BE2C (cell line): Measurements from ENCODE around the gene ZSCAN23.
"Not testable (repeated sequence)": the region's sequence is repeated elsewhere in the genome, so short reads cannot be mapped to it uniquely, and the experiment has no call there.

Experiments used
- DNase-seq: peaks from one replicate; pipeline ENCODE4 v3.0.0-alpha.2; 2020
- H3K27me3 ChIP-seq: fragments of 250-450 bp; sonication (Bioruptor Pico); 2 replicates; pipeline ENCODE4 v1.5.1; 2020; ENCODE audit warnings: mild to moderate bottlenecking
- H3K36me3 ChIP-seq: fragments of 250-450 bp; sonication (Bioruptor Pico); 2 replicates; pipeline ENCODE4 v1.5.1; 2020; ENCODE audit warnings: mild to moderate bottlenecking
- H3K4me1 ChIP-seq: fragments of 250-450 bp; sonication (Bioruptor Pico); 2 replicates; pipeline ENCODE4 v1.5.1; 2020
- H3K4me3 ChIP-seq: 2 replicates; pipeline ENCODE4 v1.5.1; 2011; ENCODE audit warnings: low read depth, low read length
- H3K9me3 ChIP-seq: fragments of 250-450 bp; sonication (Bioruptor Pico); 2 replicates; pipeline ENCODE4 v1.5.1; 2020
- TF ChIP-seq, protein P1 (sequence below): IDR thresholded peaks from 2 replicates; pipeline ENCODE4 v1.5.1; 2012; ENCODE audit warnings: mild to moderate bottlenecking, low read depth, low read length

Gene ZSCAN23

DNA sequence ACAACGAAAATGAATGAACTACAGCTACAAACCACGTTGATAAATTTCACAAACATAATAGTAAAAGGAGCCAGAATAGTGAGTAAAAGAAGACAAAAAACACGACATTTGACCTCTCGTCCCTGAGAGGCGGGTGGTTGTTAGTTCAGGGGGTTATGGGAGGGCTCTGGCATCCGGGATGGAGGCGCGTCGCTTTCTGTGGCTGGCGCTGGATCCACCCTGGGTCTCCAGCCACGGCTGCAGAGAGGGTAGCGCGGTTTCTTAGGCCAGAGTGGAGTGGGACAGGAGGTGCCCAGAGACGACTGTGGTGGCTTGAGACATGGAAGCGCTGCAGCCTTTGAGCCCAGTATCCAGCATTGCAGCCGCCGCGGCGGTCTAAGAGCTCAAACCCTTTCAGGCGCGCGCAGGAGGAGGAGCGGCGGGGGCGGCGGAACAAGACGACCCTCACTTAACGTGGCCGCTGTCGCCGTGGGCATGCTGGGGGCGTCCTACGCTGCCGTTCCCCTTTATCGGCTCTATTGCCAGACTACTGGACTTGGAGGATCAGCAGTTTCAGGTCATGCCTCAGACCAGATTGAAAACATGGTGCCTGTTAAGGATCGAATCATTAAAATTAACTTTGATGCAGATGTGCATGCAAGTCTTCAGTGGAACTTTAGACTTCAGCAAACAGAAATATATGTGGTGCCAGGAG lies 3.7 kb upstream of the ZSCAN23 start:
- TF ChIP-seq, protein P1, sequence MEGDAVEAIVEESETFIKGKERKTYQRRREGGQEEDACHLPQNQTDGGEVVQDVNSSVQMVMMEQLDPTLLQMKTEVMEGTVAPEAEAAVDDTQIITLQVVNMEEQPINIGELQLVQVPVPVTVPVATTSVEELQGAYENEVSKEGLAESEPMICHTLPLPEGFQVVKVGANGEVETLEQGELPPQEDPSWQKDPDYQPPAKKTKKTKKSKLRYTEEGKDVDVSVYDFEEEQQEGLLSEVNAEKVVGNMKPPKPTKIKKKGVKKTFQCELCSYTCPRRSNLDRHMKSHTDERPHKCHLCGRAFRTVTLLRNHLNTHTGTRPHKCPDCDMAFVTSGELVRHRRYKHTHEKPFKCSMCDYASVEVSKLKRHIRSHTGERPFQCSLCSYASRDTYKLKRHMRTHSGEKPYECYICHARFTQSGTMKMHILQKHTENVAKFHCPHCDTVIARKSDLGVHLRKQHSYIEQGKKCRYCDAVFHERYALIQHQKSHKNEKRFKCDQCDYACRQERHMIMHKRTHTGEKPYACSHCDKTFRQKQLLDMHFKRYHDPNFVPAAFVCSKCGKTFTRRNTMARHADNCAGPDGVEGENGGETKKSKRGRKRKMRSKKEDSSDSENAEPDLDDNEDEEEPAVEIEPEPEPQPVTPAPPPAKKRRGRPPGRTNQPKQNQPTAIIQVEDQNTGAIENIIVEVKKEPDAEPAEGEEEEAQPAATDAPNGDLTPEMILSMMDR: no peak
- no peaks in the 10 kb centered on the region for H3K36me3 ChIP-seq
- no peaks in the 10 kb centered on the region for H3K4me1 ChIP-seq
- H3K9me3 ChIP-seq: no peaks in the 10 kb centered on the region; the same call in 1 of the 2 replicates
- peak overlapping the region; percentile 56 for H3K4me3 ChIP-seq
- H3K27me3 ChIP-seq: peaks cover 3% of the 10 kb centered on the region; the same call in 1 of the 2 replicates
- DNase-seq: peak; percentile 42

DNA sequence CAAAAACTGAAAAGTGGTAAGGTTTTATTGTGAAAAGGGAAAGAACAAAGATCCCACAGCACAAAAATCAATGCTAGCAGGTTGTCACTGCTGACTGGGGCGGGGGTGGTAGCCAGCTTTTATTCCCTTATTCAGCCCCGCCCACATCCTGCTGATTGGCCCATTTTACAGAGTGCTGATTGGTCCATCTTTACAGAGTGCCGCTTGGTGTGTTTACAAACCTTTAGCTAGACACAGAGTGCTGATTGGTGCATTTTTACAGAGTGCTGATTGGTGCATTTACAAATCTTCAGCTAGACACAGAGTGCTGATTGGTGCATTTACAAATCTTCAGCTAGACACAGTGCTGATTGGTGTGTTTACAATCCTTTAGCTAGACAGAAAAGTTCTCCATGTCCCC lies 1.5 kb upstream of the ZSCAN23 start:
- not testable (repeated sequence) for H3K36me3 ChIP-seq, H3K4me3 ChIP-seq, H3K9me3 ChIP-seq, H3K4me1 ChIP-seq, H3K27me3 ChIP-seq
- peak; percentile 54 for DNase-seq

DNA sequence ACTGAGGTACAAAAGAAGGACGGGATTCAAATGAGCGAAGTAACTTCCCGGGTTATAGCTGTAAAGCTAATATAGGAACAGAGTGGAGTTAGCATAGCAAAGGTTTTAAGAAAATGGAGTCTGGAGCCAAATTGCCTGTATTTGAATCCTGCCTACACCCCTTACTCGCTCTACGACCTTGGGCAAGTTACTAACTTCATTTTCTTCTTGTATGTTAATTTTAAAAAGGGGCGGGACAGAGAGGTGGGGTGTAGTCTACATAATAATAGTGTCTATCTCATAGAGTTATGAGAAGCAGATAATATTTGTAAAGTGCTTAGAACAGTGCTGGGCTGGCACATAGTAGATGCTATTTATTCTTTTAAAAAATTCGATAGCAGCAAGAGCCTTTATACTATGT lies 705 bp downstream of the ZSCAN23 start:
- peak overlapping the region; percentile 93 for H3K4me3 ChIP-seq
- H3K27me3 ChIP-seq: peaks cover 3% of the 10 kb centered on the region; the same call in 1 of the 2 replicates
- DNase-seq: no peak
- no peaks in the 10 kb centered on the region; the same call in 1 of the 2 replicates for H3K9me3 ChIP-seq
- TF ChIP-seq, protein P1: no peak
- no peaks in the 10 kb centered on the region for H3K36me3 ChIP-seq
- H3K4me1 ChIP-seq: no peaks in the 10 kb centered on the region

DNA sequence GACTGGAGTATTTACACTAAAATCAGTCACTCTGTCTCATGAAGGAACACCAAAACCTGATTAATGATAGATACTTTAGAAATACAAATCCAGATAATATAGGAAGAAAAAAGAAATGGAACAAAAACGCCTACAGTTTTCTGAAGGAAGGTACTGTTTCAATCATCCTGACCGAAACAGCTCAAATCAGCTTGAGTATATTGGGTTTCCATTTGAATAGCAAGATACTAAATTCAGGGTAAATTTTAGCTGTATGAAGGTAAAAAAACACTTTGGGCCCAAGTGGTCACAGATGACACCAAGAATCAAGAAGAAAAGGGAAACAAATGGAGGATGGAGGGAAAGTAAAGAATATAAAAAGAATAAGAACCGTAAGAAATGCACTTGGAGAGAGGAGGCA lies 6.9 kb downstream of the ZSCAN23 start:
- no peak for DNase-seq
- H3K9me3 ChIP-seq: no peaks in the 10 kb centered on the region
- H3K27me3 ChIP-seq: no peaks in the 10 kb centered on the region
- H3K4me3 ChIP-seq: no peak overlapping the region
- H3K36me3 ChIP-seq: no peaks in the 10 kb centered on the region
- no peaks in the 10 kb centered on the region for H3K4me1 ChIP-seq
- TF ChIP-seq, protein P1: no peak

- H3K4me3 ChIP-seq: no peak overlapping the region
- no peaks in the 10 kb centered on the region for H3K4me1 ChIP-seq
- DNase-seq: no peak
- TF ChIP-seq, protein P1: no peak
- H3K36me3 ChIP-seq: no peaks in the 10 kb centered on the region
- no peaks in the 10 kb centered on the region for H3K9me3 ChIP-seq
- H3K27me3 ChIP-seq: no peaks in the 10 kb centered on the region
These were observed 10.2 kb downstream of the ZSCAN23 start for GRCh38 chr6:28433119-28433518.

GRCh38 chr6:28429781-28430180 lies 13.5 kb downstream of the ZSCAN23 start:
- no peak for DNase-seq
- no peaks in the 10 kb centered on the region for H3K36me3 ChIP-seq
- H3K27me3 ChIP-seq: no peaks in the 10 kb centered on the region
- H3K4me3 ChIP-seq: no peak overlapping the region
- no peaks in the 10 kb centered on the region for H3K9me3 ChIP-seq
- TF ChIP-seq, protein P1: no peak
- H3K4me1 ChIP-seq: no peaks in the 10 kb centered on the region
